Activated naive CD8-positive, alpha-beta T cell treated with anti-CD3 and anti-CD28 coated beads, Interleukin-2, amount 50 U/mL, for 24 hours (primary cell): ENCODE data around the gene ITPRID2.

ENCODE experiments used
- ATAC-seq: fragments of 150-1000 bp; cut with Tn5 transposase; one replicate; pipeline ENCODE4 v1.10.0; 2021
- DNase-seq: peaks from one replicate; pipeline ENCODE4 v3.0.0; 2021
- H3K27ac Mint-ChIP-seq: one replicate; pipeline ENCODE4 v1.8.0; 2021; ENCODE audit warnings: mild to moderate bottlenecking, mixed read lengths
- H3K27me3 Mint-ChIP-seq: one replicate; pipeline ENCODE4 v1.8.0; 2021; ENCODE audit warnings: mixed read lengths
- H3K36me3 Mint-ChIP-seq: one replicate; pipeline ENCODE4 v1.8.0; 2021; ENCODE audit warnings: low read depth, mixed read lengths
- H3K4me1 Mint-ChIP-seq: one replicate; pipeline ENCODE4 v1.8.0; 2021; ENCODE audit warnings: mixed read lengths
- H3K4me3 Mint-ChIP-seq: one replicate; pipeline ENCODE4 v1.8.0; 2021; ENCODE audit warnings: mild to moderate bottlenecking, moderate library complexity, mixed read lengths
- H3K9me3 Mint-ChIP-seq: one replicate; pipeline ENCODE4 v1.8.0; 2021; ENCODE audit warnings: mixed read lengths

Gene ITPRID2

GRCh38 chr2:181861379-181861778 is 30.2 kb upstream of the ITPRID2 start:
- no peak overlapping the region for H3K4me3 Mint-ChIP-seq
- ATAC-seq, result no peak
- H3K36me3 Mint-ChIP-seq, result no peaks in the 10 kb centered on the region
- peaks cover 7% of the 10 kb centered on the region for H3K27me3 Mint-ChIP-seq
- H3K27ac Mint-ChIP-seq, result no peak overlapping the region
- no peak for DNase-seq
- H3K4me1 Mint-ChIP-seq, result no peaks in the 10 kb centered on the region
- H3K9me3 Mint-ChIP-seq, result no peaks in the 10 kb centered on the region

- Mint-ChIP-seq H3K9me3 (no peaks in the 10 kb centered on the region), H3K27me3 (peaks cover 7% of the 10 kb centered on the region), H3K4me3 (no peak overlapping the region), H3K36me3 (no peaks in the 10 kb centered on the region), H3K27ac (no peak overlapping the region), H3K4me1 (no peaks in the 10 kb centered on the region)
- ATAC-seq (no peak), DNase-seq (no peak)
These were observed 28.8 kb upstream of the ITPRID2 start for GRCh38 chr2:181862583-181863281.

- no peak overlapping the region for H3K4me3 Mint-ChIP-seq
- DNase-seq (no peak), ATAC-seq (no peak)
- no peaks in the 10 kb centered on the region for H3K4me1 Mint-ChIP-seq
- H3K9me3 Mint-ChIP-seq, result no peaks in the 10 kb centered on the region
- no peaks in the 10 kb centered on the region for H3K36me3 Mint-ChIP-seq
- peaks cover 4% of the 10 kb centered on the region for H3K27me3 Mint-ChIP-seq
- H3K27ac Mint-ChIP-seq, result no peak overlapping the region
These were observed 19.4 kb upstream of the ITPRID2 start for GRCh38 chr2:181872178-181872577.

- H3K9me3 Mint-ChIP-seq, result no peaks in the 10 kb centered on the region
- H3K27me3 Mint-ChIP-seq, result peaks cover 7% of the 10 kb centered on the region
- H3K27ac Mint-ChIP-seq, result no peak overlapping the region
- no peak overlapping the region for H3K4me3 Mint-ChIP-seq
- ATAC-seq (no peak), DNase-seq (no peak)
- H3K36me3 Mint-ChIP-seq, result no peaks in the 10 kb centered on the region
- no peaks in the 10 kb centered on the region for H3K4me1 Mint-ChIP-seq
These were observed 14.9 kb upstream of the ITPRID2 start for GRCh38 chr2:181876614-181877063.

GRCh38 chr2:181877181-181877664 is 14.3 kb upstream of the ITPRID2 start:
- Mint-ChIP-seq H3K4me1 (no peaks in the 10 kb centered on the region), H3K27me3 (peaks cover 7% of the 10 kb centered on the region), H3K36me3 (no peaks in the 10 kb centered on the region), H3K4me3 (no peak overlapping the region), H3K9me3 (no peaks in the 10 kb centered on the region), H3K27ac (no peak overlapping the region)
- ATAC-seq, result no peak
- DNase-seq, result no peak

- ATAC-seq (no peak), DNase-seq (no peak)
- Mint-ChIP-seq H3K4me1 (no peaks in the 10 kb centered on the region), H3K36me3 (no peaks in the 10 kb centered on the region), H3K9me3 (no peaks in the 10 kb centered on the region), H3K27me3 (peaks cover 7% of the 10 kb centered on the region), H3K27ac (no peak overlapping the region), H3K4me3 (no peak overlapping the region)
These were observed 13.1 kb upstream of the ITPRID2 start for GRCh38 chr2:181878448-181878847.

GRCh38 chr2:181879295-181879694 is 12.2 kb upstream of the ITPRID2 start:
- Mint-ChIP-seq H3K9me3 (no peaks in the 10 kb centered on the region), H3K36me3 (no peaks in the 10 kb centered on the region)
- no peak for DNase-seq

GRCh38 chr2:181882246-181883020 is 9.1 kb upstream of the ITPRID2 start:
- H3K4me1 Mint-ChIP-seq, result no peaks in the 10 kb centered on the region
- DNase-seq, result no peak
- no peaks in the 10 kb centered on the region for H3K9me3 Mint-ChIP-seq
- H3K27ac Mint-ChIP-seq, result no peak overlapping the region
- H3K27me3 Mint-ChIP-seq, result peaks cover 12% of the 10 kb centered on the region
- H3K4me3 Mint-ChIP-seq, result no peak overlapping the region
- no peaks in the 10 kb centered on the region for H3K36me3 Mint-ChIP-seq
- ATAC-seq, result no peak

More at GRCh38 chr2:181879295-181879694, 12.2 kb upstream of the ITPRID2 start:
- Mint-ChIP-seq H3K27ac (no peak overlapping the region), H3K27me3 (peaks cover 3% of the 10 kb centered on the region), H3K4me3 (no peak overlapping the region), H3K4me1 (no peaks in the 10 kb centered on the region)
- no peak for ATAC-seq

- Mint-ChIP-seq H3K27me3 (peaks cover 15% of the 10 kb centered on the region), H3K36me3 (no peaks in the 10 kb centered on the region), H3K4me3 (no peak overlapping the region), H3K9me3 (no peaks in the 10 kb centered on the region), H3K27ac (no peak overlapping the region), H3K4me1 (no peaks in the 10 kb centered on the region)
- no peak for DNase-seq
- no peak for ATAC-seq
These were observed 6.9 kb upstream of the ITPRID2 start for GRCh38 chr2:181884601-181885000.

GRCh38 chr2:181885096-181885495 is 6.4 kb upstream of the ITPRID2 start:
- Mint-ChIP-seq H3K27me3 (peaks cover 18% of the 10 kb centered on the region), H3K4me3 (no peak overlapping the region), H3K27ac (no peak overlapping the region), H3K9me3 (no peaks in the 10 kb centered on the region), H3K4me1 (no peaks in the 10 kb centered on the region), H3K36me3 (no peaks in the 10 kb centered on the region)
- no peak for DNase-seq
- ATAC-seq, result no peak

- ATAC-seq, result no peak
These were observed 5.3 kb upstream of the ITPRID2 start for GRCh38 chr2:181886192-181886591.

GRCh38 chr2:181887045-181887444 is 4.5 kb upstream of the ITPRID2 start:
- Mint-ChIP-seq H3K4me1 (peaks cover 4% of the 10 kb centered on the region), H3K36me3 (no peaks in the 10 kb centered on the region)

More at GRCh38 chr2:181886192-181886591, 5.3 kb upstream of the ITPRID2 start:
- H3K27ac Mint-ChIP-seq, result no peak overlapping the region
- peaks cover 25% of the 10 kb centered on the region for H3K27me3 Mint-ChIP-seq
- H3K4me1 Mint-ChIP-seq, result peaks cover 2% of the 10 kb centered on the region
- DNase-seq, result no peak
- H3K9me3 Mint-ChIP-seq, result no peaks in the 10 kb centered on the region
- H3K36me3 Mint-ChIP-seq, result no peaks in the 10 kb centered on the region
- no peak overlapping the region for H3K4me3 Mint-ChIP-seq

GRCh38 chr2:181889776-181890175 is 1.8 kb upstream of the ITPRID2 start:
- ATAC-seq, result no peak
- DNase-seq, result no peak

More at GRCh38 chr2:181887045-181887444, 4.5 kb upstream of the ITPRID2 start:
- H3K4me3 Mint-ChIP-seq, result no peak overlapping the region
- H3K27ac Mint-ChIP-seq, result no peak overlapping the region
- ATAC-seq (no peak), DNase-seq (no peak)
- no peaks in the 10 kb centered on the region for H3K9me3 Mint-ChIP-seq
- peaks cover 25% of the 10 kb centered on the region for H3K27me3 Mint-ChIP-seq

GRCh38 chr2:181890271-181890670 is 1.3 kb upstream of the ITPRID2 start:
- no peak for DNase-seq
- Mint-ChIP-seq H3K36me3 (peaks cover 20% of the 10 kb centered on the region), H3K4me3 (no peak overlapping the region), H3K4me1 (peaks cover 28% of the 10 kb centered on the region), H3K9me3 (no peaks in the 10 kb centered on the region), H3K27ac (no peak overlapping the region), H3K27me3 (peaks cover 25% of the 10 kb centered on the region)
- no peak for ATAC-seq

More at GRCh38 chr2:181889776-181890175, 1.8 kb upstream of the ITPRID2 start:
- Mint-ChIP-seq H3K27ac (no peak overlapping the region), H3K27me3 (peaks cover 25% of the 10 kb centered on the region), H3K9me3 (no peaks in the 10 kb centered on the region), H3K4me1 (peaks cover 28% of the 10 kb centered on the region), H3K4me3 (no peak overlapping the region), H3K36me3 (peaks cover 20% of the 10 kb centered on the region)
